HL-60 (cell line): ENCODE results near the gene IFI44L.

Source experiments
- CTCF ChIP-seq: IDR thresholded peaks from one replicate; pipeline ENCODE4 v1.5.1; 2011; ENCODE audit warnings: low read length, control low read depth, inconsistent platforms; ENCODE audit not compliant: insufficient read depth
- GABPA ChIP-seq: IDR thresholded peaks from 2 replicates; pipeline ENCODE4 v1.6.1; 2012; ENCODE audit warnings: low read depth
- POLR2AphosphoS5 ChIP-seq: IDR thresholded peaks from 2 replicates; pipeline ENCODE4 v1.6.1; 2012; ENCODE audit warnings: low read depth
- SPI1 ChIP-seq: IDR thresholded peaks from 2 replicates; pipeline ENCODE4 v1.6.1; 2012; ENCODE audit warnings: low read depth, mild to moderate bottlenecking, borderline replicate concordance
- TF ChIP-seq, protein P1 (sequence below): IDR thresholded peaks from 2 replicates; pipeline ENCODE4 v1.6.1; 2012; ENCODE audit warnings: low read depth; ENCODE audit not compliant: insufficient replicate concordance

- TF ChIP-seq CTCF = no peak
- TF ChIP-seq, protein P1, sequence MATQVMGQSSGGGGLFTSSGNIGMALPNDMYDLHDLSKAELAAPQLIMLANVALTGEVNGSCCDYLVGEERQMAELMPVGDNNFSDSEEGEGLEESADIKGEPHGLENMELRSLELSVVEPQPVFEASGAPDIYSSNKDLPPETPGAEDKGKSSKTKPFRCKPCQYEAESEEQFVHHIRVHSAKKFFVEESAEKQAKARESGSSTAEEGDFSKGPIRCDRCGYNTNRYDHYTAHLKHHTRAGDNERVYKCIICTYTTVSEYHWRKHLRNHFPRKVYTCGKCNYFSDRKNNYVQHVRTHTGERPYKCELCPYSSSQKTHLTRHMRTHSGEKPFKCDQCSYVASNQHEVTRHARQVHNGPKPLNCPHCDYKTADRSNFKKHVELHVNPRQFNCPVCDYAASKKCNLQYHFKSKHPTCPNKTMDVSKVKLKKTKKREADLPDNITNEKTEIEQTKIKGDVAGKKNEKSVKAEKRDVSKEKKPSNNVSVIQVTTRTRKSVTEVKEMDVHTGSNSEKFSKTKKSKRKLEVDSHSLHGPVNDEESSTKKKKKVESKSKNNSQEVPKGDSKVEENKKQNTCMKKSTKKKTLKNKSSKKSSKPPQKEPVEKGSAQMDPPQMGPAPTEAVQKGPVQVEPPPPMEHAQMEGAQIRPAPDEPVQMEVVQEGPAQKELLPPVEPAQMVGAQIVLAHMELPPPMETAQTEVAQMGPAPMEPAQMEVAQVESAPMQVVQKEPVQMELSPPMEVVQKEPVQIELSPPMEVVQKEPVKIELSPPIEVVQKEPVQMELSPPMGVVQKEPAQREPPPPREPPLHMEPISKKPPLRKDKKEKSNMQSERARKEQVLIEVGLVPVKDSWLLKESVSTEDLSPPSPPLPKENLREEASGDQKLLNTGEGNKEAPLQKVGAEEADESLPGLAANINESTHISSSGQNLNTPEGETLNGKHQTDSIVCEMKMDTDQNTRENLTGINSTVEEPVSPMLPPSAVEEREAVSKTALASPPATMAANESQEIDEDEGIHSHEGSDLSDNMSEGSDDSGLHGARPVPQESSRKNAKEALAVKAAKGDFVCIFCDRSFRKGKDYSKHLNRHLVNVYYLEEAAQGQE = no peak
- TF ChIP-seq POLR2AphosphoS5 = no peak
- no peak for TF ChIP-seq GABPA
- no peak for TF ChIP-seq SPI1
These were observed 418 bp downstream of the IFI44L start for GRCh38 chr1:78620666-78621065.
